GM10266 (cell line): ENCODE results near the gene ADORA1.

ENCODE experiments used
- DNase-seq: peaks from one replicate; pipeline ENCODE4 v3.0.0; 2012; ENCODE audit errors: extremely low spot score
- CTCF ChIP-seq: IDR thresholded peaks from 2 replicates; pipeline ENCODE4 v1.5.1; 2012; ENCODE audit warnings: mild to moderate bottlenecking, low read depth; ENCODE audit not compliant: control insufficient read depth, insufficient read depth; ENCODE audit errors: missing control alignments

The ADORA1 gene

DNA sequence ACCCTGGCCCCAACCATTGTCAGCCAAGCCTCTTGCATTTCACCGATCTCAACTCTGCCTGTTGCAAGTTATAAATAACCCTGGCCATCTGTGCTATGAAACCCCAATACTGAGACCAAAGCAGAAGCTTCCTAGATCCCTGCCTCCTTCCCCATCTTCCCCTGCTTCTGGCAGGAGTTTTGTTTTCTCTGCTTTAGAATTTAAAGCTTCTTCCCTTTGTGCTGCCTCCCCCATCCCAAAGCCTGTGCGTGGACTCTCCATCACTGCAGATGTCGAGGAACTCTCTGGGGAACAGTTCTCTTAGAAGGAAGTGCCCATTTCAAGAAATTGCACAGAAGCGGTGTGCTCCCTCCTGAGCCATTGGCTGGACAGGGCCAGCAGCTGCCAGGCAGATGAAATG lies 24.3 kb upstream of the ADORA1 start:
- TF ChIP-seq CTCF: no peak
- no peak for DNase-seq

- TF ChIP-seq CTCF: no peak
- no peak for DNase-seq
Measured at GRCh38 chr1:203103829-203104495, 23.6 kb upstream of the ADORA1 start.

DNA sequence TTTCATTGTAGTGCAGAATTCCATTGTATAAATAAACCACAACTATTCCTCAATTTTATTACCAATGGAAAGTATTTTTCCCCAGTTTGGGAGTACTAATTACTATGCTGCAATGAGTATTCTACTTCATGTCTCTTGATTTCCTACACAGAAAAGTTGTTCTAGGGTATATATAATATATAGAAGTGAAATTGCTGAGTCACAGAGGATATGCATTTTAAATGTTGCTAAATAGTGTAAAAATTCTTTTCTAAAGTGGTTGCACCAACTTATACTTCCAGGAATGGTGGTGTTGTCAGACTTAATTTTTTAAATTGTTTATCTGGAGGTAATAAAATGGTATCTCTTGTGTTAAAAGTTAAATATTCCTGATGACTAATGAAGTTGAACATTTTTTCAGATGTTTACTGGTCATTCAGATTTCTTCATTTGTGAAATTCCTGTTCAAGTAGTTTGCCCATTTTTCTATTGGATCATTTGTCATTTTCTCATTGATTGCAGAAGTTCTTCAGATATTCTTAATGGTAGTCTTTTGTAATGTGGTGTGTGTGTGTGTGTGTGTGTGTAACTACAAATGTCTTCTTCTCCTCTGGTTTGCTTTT lies 22.6 kb upstream of the ADORA1 start:
- no peak for TF ChIP-seq CTCF
- no peak for DNase-seq

GRCh38 chr1:203112475-203112874 lies 15.1 kb upstream of the ADORA1 start:
- no peak for TF ChIP-seq CTCF

DNA sequence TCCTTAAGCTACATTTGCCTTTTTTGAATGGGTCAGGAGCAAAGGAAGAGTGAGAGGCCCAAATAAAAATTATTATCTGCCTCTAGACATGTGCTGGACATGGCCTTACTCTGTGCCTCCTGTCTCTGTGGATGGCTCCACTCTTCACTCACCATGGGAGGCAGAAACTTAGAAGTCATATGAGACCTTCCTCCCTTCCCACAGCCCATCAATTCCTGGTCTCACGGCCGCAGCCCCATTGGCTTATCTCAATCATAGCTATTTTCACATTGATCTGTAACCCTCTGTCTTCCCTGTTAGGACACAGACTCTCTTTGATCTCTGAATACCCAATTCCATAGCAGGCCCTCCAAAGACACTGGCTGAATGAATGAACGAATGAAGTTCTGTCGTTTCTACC lies 14.2 kb upstream of the ADORA1 start:
- TF ChIP-seq CTCF: no peak
- no peak for DNase-seq

More at GRCh38 chr1:203112475-203112874, 15.1 kb upstream of the ADORA1 start:
- no peak for DNase-seq

GRCh38 chr1:203114202-203114601 lies 13.3 kb upstream of the ADORA1 start:
- no peak for TF ChIP-seq CTCF
- no peak for DNase-seq

DNA sequence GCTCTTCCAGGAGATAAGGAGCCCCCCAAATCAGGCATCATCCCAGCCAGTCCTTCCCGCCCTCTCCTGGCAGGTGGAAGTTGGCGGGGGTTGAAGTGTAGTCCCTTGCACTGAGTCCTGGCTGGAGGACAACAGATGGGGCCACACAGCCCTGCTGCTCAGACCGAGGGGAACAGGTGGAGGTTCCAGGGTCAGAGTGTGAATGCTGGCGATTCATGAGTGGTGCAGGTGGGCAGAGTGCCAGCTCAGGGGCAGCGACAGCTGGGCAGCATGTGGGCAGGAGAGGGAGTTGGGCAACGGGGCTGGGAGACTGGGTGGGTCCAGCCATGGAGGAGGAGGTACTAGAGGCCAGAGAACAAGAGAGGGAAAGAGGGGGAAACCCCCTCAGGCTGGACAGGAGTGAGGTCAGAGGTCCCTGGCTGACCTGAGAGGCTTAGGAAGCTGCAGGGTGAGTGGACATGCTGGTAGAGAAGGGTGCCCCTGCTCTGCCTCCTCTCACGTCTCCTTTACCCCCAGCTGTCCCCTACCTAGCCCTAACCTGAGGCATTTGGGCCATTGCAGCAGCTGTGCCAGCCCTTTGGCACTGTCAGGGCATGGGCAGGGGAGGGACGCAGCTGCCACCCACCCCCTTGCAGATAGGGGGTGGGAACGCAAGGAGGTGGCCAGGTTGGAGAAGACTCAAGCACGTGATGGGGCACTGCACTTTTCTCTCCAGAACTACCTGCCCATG lies 11.3 kb upstream of the ADORA1 start:
- DNase-seq: no peak

More for the DNA sequence above, 11.3 kb upstream of the ADORA1 start:
- no peak for TF ChIP-seq CTCF
